Esophagus muscularis mucosa (tissue), 4 donors: ENCODE results near the gene BBLN. TPM values are rescaled to one million over a fixed set of nuclear protein-coding genes. Genes with fewer than 3 reads are reported as not detected.

Experiments
- DNase-seq: peaks from one replicate; pipeline ENCODE4 v3.0.0-alpha.2; 2017; ENCODE audit errors: extremely low spot score
- H3K27ac ChIP-seq, 4 donors: fragments of 200-600 bp; sonication (generic); replicated peaks in 1 of 4; 1 replicate in 3 of 4; 2 replicates in 1 of 4; pipeline ENCODE4 v1.5.1; 2016 to 2019; ENCODE audit warnings: mild to moderate bottlenecking in 1 of 4
- H3K27me3 ChIP-seq, 4 donors: fragments of 200-600 bp; sonication (generic); one replicate each; pipeline versions ENCODE4 v1.5.1 to v1.6.0; 2016 to 2019
- H3K36me3 ChIP-seq, 4 donors: fragments of 200-600 bp; sonication (generic); one replicate each; pipeline ENCODE4 v1.5.1; 2016 to 2019
- H3K4me1 ChIP-seq, 4 donors: fragments of 200-600 bp; sonication (generic); one replicate each; pipeline ENCODE4 v1.5.1; 2016 to 2019
- H3K4me3 ChIP-seq, 4 donors: fragments of 200-600 bp; sonication (generic); 1 replicate in 2 of 4; 2 replicates in 2 of 4; pipeline ENCODE4 v1.5.1; 2016 to 2019; ENCODE audit warnings: mild to moderate bottlenecking in 4 of 4, moderate library complexity in 1 of 4
- H3K9me3 ChIP-seq, 4 donors: fragments of 200-600 bp; sonication (generic); 1 replicate in 3 of 4; 2 replicates in 1 of 4; pipeline ENCODE4 v1.5.1; 2016 to 2019
- CTCF ChIP-seq, 3 experiments: fragments of 200-600 bp in 2 of 3; fragments of 450-650 bp in 1 of 3; sonication (generic) in 2 of 3; IDR thresholded peaks; one replicate each; pipeline ENCODE4 v1.5.1; 2017 to 2019; ENCODE audit warnings: antibody characterized with exemption in 3 of 3, mild to moderate bottlenecking in 2 of 3, moderate library complexity in 1 of 3
- EP300 ChIP-seq: sonication (generic); formaldehyde crosslinking; IDR thresholded peaks from one replicate; pipeline ENCODE4 v1.6.1; 2017; ENCODE audit warnings: antibody characterized with exemption
- POLR2A ChIP-seq: fragments of 450-650 bp; IDR thresholded peaks from one replicate; pipeline ENCODE4 v1.6.1; 2017; ENCODE audit warnings: antibody characterized with exemption, moderate library complexity, mild to moderate bottlenecking, low read depth
- POLR2AphosphoS5 ChIP-seq, 2 donors: sonication (generic); formaldehyde crosslinking; IDR thresholded peaks; one replicate each; pipeline ENCODE4 v1.6.1; 2017; ENCODE audit warnings: antibody characterized with exemption in 2 of 2
- WGBS: methylation state at CpG from one replicate; pipeline ENCODE4 v1.1.5; 2018; 5-methylcytosine and 5-hydroxymethylcytosine counted together
- intact Hi-C: fragments of 100-400 bp; cut with DNase I; formaldehyde crosslinking; loops from one replicate; pipeline ENCODE4 v1.15.1; 2023
- total RNA-seq, 4 donors: library from RNA; depleted of rRNA; stranded (reverse); fragments of >200 nt; gene quantifications; one replicate each; pipeline versions ENCODE4 v1.1.0 to v1.2.1, GENCODE V29; 2016

Gene BBLN
- total RNA-seq, 4 donors from 2014 or later = 132 to 213 (median 148) TPM

- Histone ChIP-seq H3K27me3 (no peaks in the 10 kb centered on the region), H3K4me1 (peaks cover 7 to 15% (median 9%) of the 10 kb centered on the region in 4 donors), H3K4me3 (no peak overlapping the region), H3K9me3 (no peaks in the 10 kb centered on the region), H3K36me3 (no peaks in the 10 kb centered on the region), H3K27ac (no peak overlapping the region)
- no peak for DNase-seq
- intact Hi-C loops = no loop called here
- TF ChIP-seq POLR2A (no peak), EP300 (no peak), CTCF (IDR thresholded peaks at IDR 0.05) (no peak), POLR2AphosphoS5 (IDR thresholded peaks at IDR 0.05) (no peak)
- 84% methylated on average over 14 of the region's 26 CpGs for WGBS
These were observed 6.8 kb upstream of the BBLN start for GRCh38 chr9:128153060-128153946.

- WGBS = 81% methylated on average over 4 of the region's 13 CpGs
- Histone ChIP-seq H3K4me1 (peaks cover 1 to 15% (median 3%) of the 10 kb centered on the region in 4 donors), H3K27me3 (no peaks in the 10 kb centered on the region), H3K36me3 (no peaks in the 10 kb centered on the region), H3K9me3 (no peaks in the 10 kb centered on the region), H3K27ac (no peak overlapping the region), H3K4me3 (no peak overlapping the region)
- intact Hi-C loops = no loop called here
- no peak for TF ChIP-seq POLR2A
- no peak for TF ChIP-seq POLR2AphosphoS5 (IDR thresholded peaks at IDR 0.05)
- no peak for TF ChIP-seq CTCF (IDR thresholded peaks at IDR 0.05)
- TF ChIP-seq EP300 = no peak
- DNase-seq = no peak
These were observed 5.9 kb upstream of the BBLN start for GRCh38 chr9:128153947-128154695.

- Histone ChIP-seq H3K27ac (no peak overlapping the region), H3K4me3 (no peak overlapping the region), H3K9me3 (no peaks in the 10 kb centered on the region), H3K36me3 (no peaks in the 10 kb centered on the region), H3K27me3 (no peaks in the 10 kb centered on the region), H3K4me1 (peaks cover 8 to 15% (median 14%) of the 10 kb centered on the region in 4 donors)
- TF ChIP-seq CTCF (IDR thresholded peaks at IDR 0.05) (no peak), EP300 (no peak), POLR2AphosphoS5 (IDR thresholded peaks at IDR 0.05) (no peak), POLR2A (no peak)
- no peak for DNase-seq
- intact Hi-C loops = no loop called here
- 82% methylated on average over 7 of the region's 7 CpGs for whole genome bisulfite sequencing
These were observed 4.1 kb upstream of the BBLN start for GRCh38 chr9:128155736-128156500.

DNA sequence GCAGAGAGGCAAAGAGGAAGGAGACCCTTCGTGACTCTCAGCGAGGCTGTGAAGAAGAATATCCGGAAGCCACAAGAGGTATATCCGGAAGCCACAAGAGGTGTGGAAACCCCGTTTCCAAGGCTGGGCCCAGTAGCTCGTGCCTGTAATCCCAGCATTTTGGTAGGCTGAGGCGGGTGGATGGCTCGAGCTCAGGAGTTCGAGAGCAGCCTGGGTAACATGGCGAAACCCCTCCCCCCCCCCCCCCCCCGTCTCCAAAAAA is 612 bp upstream of the BBLN start:
- 43% methylated on average over 10 of the region's 11 CpGs for WGBS
- TF ChIP-seq POLR2AphosphoS5 (IDR thresholded peaks at IDR 0.05) (no peak), POLR2A (no peak), EP300 (no peak), CTCF (IDR thresholded peaks at IDR 0.05) (no peak)
- no peak for DNase-seq
- peaks cover 0 to 23% (median 17%) of the 10 kb centered on the region in 4 donors for H3K36me3 ChIP-seq
- H3K27ac ChIP-seq = peak overlapping the region; percentile 65 to 83 (median 76)
- H3K27me3 ChIP-seq = no peaks in the 10 kb centered on the region
- H3K4me3 ChIP-seq = peak overlapping the region; percentile 74 to 84 (median 77)
- intact Hi-C loops = no loop called here
- peaks cover 20 to 29% (median 22%) of the 10 kb centered on the region in 4 donors for H3K4me1 ChIP-seq
- no peaks in the 10 kb centered on the region for H3K9me3 ChIP-seq
